ENCODE results near the gene IRS1. TPM values are rescaled to one million over a fixed set of nuclear protein-coding genes. Genes with fewer than 3 reads are reported as not detected.

IRS1 gene
- total and polyA plus RNA-seq, 4 donors = 3.1 to 36.7 (median 7.9) TPM

DNA sequence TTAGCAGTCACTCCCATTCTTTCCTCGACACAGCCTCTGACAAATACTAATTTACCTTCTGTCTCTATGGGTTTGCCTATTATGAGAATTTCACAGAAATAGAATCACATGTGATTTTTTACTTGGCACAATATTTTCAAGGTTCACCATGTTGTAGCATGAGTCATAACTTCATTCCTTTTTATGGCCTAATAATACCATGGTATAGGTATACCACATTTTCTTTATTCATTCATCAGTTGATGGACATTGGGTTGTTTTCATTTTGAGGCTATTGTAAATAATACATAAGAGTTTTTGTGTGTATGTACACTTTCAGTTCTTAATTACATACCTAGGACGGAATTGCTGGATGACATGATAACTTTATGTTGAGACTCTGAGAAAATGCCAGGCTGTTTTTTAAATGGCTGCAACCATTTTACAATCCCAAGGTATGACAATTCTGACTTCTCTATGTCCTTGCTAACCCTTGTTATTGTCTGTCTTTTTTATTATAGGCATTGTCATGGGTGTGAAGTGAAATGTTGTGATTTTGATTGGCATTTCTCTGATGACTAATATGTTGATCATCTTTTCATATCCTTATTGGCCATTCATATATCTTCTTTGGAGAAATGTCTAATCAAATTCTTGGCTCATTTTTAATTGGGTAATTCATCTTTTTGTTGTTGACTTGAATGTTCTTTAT lies 87.9 kb downstream of the IRS1 start:
- no peak for DNase-seq
- ATAC-seq (ENCODE audit: insufficient read depth, low FRiP score) = no peak
- Histone ChIP-seq H3K9ac (ENCODE audit: insufficient read depth in 1 of 2, low read length in 2 of 2) (no peak overlapping the region), H3K9me3 (ENCODE audit: control insufficient read depth in 4 of 4, insufficient read depth in 3 of 4, low read length in 3 of 4) (no peaks in the 10 kb centered on the region), H3K27ac (ENCODE audit: low read depth in 1 of 2, low read length in 1 of 2) (no peak overlapping the region), H3K4me3 (no peak overlapping the region), H3K36me3 (ENCODE audit: control insufficient read depth in 4 of 4, insufficient read depth in 4 of 4, low read length in 4 of 4) (no peaks in the 10 kb centered on the region), H3K4me1 (ENCODE audit: control insufficient read depth in 5 of 5, insufficient read depth in 5 of 5, low read length in 5 of 5) (peaks cover 0 to 13% (median 0%) of the 10 kb centered on the region in 5 donors), H3K27me3 (ENCODE audit: control insufficient read depth in 3 of 3, insufficient read depth in 3 of 3, low read length in 2 of 3) (no peaks in the 10 kb centered on the region)
- WGBS, 2 donors = 92 to 96% methylated on average over 2 of the region's 2 CpGs
- TF ChIP-seq, protein P1, sequence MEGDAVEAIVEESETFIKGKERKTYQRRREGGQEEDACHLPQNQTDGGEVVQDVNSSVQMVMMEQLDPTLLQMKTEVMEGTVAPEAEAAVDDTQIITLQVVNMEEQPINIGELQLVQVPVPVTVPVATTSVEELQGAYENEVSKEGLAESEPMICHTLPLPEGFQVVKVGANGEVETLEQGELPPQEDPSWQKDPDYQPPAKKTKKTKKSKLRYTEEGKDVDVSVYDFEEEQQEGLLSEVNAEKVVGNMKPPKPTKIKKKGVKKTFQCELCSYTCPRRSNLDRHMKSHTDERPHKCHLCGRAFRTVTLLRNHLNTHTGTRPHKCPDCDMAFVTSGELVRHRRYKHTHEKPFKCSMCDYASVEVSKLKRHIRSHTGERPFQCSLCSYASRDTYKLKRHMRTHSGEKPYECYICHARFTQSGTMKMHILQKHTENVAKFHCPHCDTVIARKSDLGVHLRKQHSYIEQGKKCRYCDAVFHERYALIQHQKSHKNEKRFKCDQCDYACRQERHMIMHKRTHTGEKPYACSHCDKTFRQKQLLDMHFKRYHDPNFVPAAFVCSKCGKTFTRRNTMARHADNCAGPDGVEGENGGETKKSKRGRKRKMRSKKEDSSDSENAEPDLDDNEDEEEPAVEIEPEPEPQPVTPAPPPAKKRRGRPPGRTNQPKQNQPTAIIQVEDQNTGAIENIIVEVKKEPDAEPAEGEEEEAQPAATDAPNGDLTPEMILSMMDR (IDR thresholded peaks at IDR 0.05; ENCODE audit: control extremely low read depth, extremely low read depth) = no peak

DNA sequence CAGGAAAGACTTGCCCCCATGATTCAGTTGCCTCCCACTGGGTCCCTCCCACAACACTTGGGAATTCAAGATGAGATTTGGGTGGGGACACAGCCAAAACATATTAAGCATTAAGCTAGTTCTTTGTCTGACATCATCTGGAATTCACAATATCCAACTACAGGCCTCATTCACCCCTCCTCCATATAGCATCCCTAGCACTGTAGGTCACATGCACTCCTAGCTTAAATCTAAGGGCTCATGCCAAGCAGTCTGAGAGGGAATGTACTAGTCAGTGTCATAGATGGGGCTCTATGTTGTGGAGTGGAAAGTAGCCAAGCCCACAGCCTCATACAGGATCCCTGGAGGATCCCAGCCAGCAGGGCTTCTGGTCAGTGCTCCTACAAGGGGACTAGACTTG lies 92.1 kb downstream of the IRS1 start:
- no peak for DNase-seq
- TF ChIP-seq, protein P1 (IDR thresholded peaks at IDR 0.05; ENCODE audit: control extremely low read depth, extremely low read depth) = no peak
- Histone ChIP-seq H3K4me3 (no peak overlapping the region), H3K4me1 (ENCODE audit: control insufficient read depth in 5 of 5, insufficient read depth in 5 of 5, low read length in 5 of 5) (peaks cover 0 to 11% (median 0%) of the 10 kb centered on the region in 5 donors), H3K27ac (ENCODE audit: low read depth in 1 of 2, low read length in 1 of 2) (no peak overlapping the region), H3K36me3 (ENCODE audit: control insufficient read depth in 4 of 4, insufficient read depth in 4 of 4, low read length in 4 of 4) (no peaks in the 10 kb centered on the region), H3K9me3 (ENCODE audit: control insufficient read depth in 4 of 4, insufficient read depth in 3 of 4, low read length in 3 of 4) (peaks cover 0 to 2% (median 0%) of the 10 kb centered on the region in 4 donors), H3K27me3 (ENCODE audit: control insufficient read depth in 3 of 3, insufficient read depth in 3 of 3, low read length in 2 of 3) (no peaks in the 10 kb centered on the region), H3K9ac (ENCODE audit: insufficient read depth in 1 of 2, low read length in 2 of 2) (no peak overlapping the region)
- no peak for ATAC-seq (ENCODE audit: insufficient read depth, low FRiP score)

DNA sequence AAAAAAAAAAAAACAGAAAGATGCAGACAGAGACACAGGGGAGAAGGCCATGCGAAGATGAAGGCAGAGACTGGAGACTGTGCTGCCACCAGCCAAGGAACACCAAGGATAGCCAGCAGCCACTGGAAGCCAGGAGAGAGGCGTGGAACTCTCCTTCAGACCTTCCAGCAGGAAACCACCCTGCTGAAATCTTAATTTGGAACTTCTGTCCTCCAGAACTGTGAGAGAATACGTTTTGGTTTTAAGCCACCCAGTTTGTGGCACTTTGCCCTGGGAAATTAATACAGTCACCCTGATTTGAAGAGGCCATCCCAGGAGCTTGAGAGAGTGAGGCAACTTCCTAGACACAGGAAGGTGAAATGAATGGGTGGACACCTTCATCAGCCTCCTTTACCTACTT lies 93.7 kb downstream of the IRS1 start:
- H3K36me3 ChIP-seq (ENCODE audit: control insufficient read depth in 4 of 4, insufficient read depth in 4 of 4, low read length in 4 of 4) = no peaks in the 10 kb centered on the region
- H3K4me1 ChIP-seq (ENCODE audit: control insufficient read depth in 5 of 5, insufficient read depth in 5 of 5, low read length in 5 of 5) = peaks cover 0 to 17% (median 0%) of the 10 kb centered on the region in 5 donors
- no peak overlapping the region for H3K9ac ChIP-seq (ENCODE audit: insufficient read depth in 1 of 2, low read length in 2 of 2)
- ATAC-seq (ENCODE audit: insufficient read depth, low FRiP score) = no peak
- no peaks in the 10 kb centered on the region for H3K27me3 ChIP-seq (ENCODE audit: control insufficient read depth in 3 of 3, insufficient read depth in 3 of 3, low read length in 2 of 3)
- 86 to 88% methylated on average over 3 of the region's 3 CpGs for WGBS, 2 donors
- H3K27ac ChIP-seq (ENCODE audit: low read depth in 1 of 2, low read length in 1 of 2) = no peak overlapping the region
- peaks cover 0 to 2% (median 0%) of the 10 kb centered on the region in 4 donors for H3K9me3 ChIP-seq (ENCODE audit: control insufficient read depth in 4 of 4, insufficient read depth in 3 of 4, low read length in 3 of 4)
- no peak overlapping the region for H3K4me3 ChIP-seq
- TF ChIP-seq, protein P1 (IDR thresholded peaks at IDR 0.05; ENCODE audit: control extremely low read depth, extremely low read depth) = no peak
- no peak for DNase-seq

All from lung (tissue), 12 donors.